Transverse colon (tissue), 4 donors: ENCODE measurements around the gene TBK1. TPM values are rescaled to one million over a fixed set of nuclear protein-coding genes. Genes with fewer than 3 reads are reported as not detected.

Experiments
- DNase-seq: peaks from one replicate; pipeline ENCODE4 v3.0.0-alpha.2; 2019
- H3K27ac ChIP-seq, 4 donors: fragments of 200-600 bp; sonication (generic); 2 replicates each; pipeline ENCODE4 v1.5.1; 2016 to 2018; ENCODE audit warnings: inconsistent platforms in 4 of 4
- H3K27me3 ChIP-seq: fragments of 200-600 bp; sonication (generic); 2 replicates; pipeline ENCODE4 v1.5.1; 2017; ENCODE audit warnings: inconsistent platforms
- H3K36me3 ChIP-seq, 4 donors: fragments of 200-600 bp; sonication (generic); 2 replicates each; pipeline ENCODE4 v1.5.1; 2017 to 2019; ENCODE audit warnings: inconsistent platforms in 4 of 4
- H3K4me1 ChIP-seq, 4 donors: fragments of 200-600 bp; sonication (generic); 2 replicates each; pipeline ENCODE4 v1.5.1; 2017 to 2020; ENCODE audit warnings: inconsistent platforms in 4 of 4
- H3K4me3 ChIP-seq, 4 donors: fragments of 200-600 bp; sonication (generic); 1 replicate in 1 of 4; 2 replicates in 3 of 4; pipeline versions ENCODE4 v1.5.1 to v1.6.1; 2017 to 2019; ENCODE audit warnings: inconsistent platforms in 4 of 4
- H3K9me3 ChIP-seq, 2 donors: fragments of 200-600 bp; sonication (generic); 2 replicates each; pipeline ENCODE4 v1.5.1; 2017 to 2019; ENCODE audit warnings: inconsistent platforms in 2 of 2
- EP300 ChIP-seq: sonication (generic); formaldehyde crosslinking; IDR thresholded peaks from one replicate; pipeline ENCODE4 v1.6.1; 2017; ENCODE audit warnings: antibody characterized with exemption, low read depth
- POLR2A ChIP-seq: fragments of 450-650 bp; IDR thresholded peaks from one replicate; pipeline ENCODE4 v1.6.1; 2016; ENCODE audit warnings: antibody characterized with exemption, mild to moderate bottlenecking, moderate library complexity
- POLR2AphosphoS5 ChIP-seq, 3 donors: sonication (generic); formaldehyde crosslinking; IDR thresholded peaks; one replicate each; pipeline ENCODE4 v1.6.1; 2016; ENCODE audit warnings: antibody characterized with exemption in 3 of 3
- WGBS, 2 donors: methylation state at CpG; one replicate each; pipeline ENCODE4 v1.1.5; 2018; ENCODE audit warnings: low coverage in 1 of 2; 5-methylcytosine and 5-hydroxymethylcytosine counted together
- in situ Hi-C, 4 donors: fragments of 200-750 bp; cut with MboI; loops; one replicate each; pipeline versions ENCODE4 v1.15.0 to v1.15.1; 2017; ENCODE audit warnings: low sequenced_read_pairs in 3 of 4, low pct_ligation_motif_present in 1 of 4, low pct_unique_long_range_greater_than_20kb in 1 of 4
- intact Hi-C: fragments of 100-400 bp; cut with DNase I; formaldehyde crosslinking; loops from one replicate; pipeline ENCODE4 v1.15.1; 2023; ENCODE audit warnings: low total_unique reads
- total RNA-seq, 4 donors: library from RNA; depleted of rRNA; stranded (reverse); fragments of >200 nt; gene quantifications; one replicate each; pipeline ENCODE4 v1.1.0, GENCODE V29; 2016
- TF ChIP-seq, protein P1 (sequence below), 5 experiments: fragments of 200-600 bp in 3 of 5; fragments of 450-650 bp in 2 of 5; sonication (generic) in 3 of 5; IDR thresholded peaks; 1 replicate in 2 of 5; 2 replicates in 3 of 5; pipeline ENCODE4 v1.5.1; 2016 to 2017; ENCODE audit warnings: antibody characterized with exemption in 5 of 5, inconsistent platforms in 3 of 5, mild to moderate bottlenecking in 2 of 5, moderate library complexity in 1 of 5

The TBK1 gene
- total RNA-seq, 4 donors from 2014 or later, result 6.4 to 25.9 (median 17.1) TPM

DNA sequence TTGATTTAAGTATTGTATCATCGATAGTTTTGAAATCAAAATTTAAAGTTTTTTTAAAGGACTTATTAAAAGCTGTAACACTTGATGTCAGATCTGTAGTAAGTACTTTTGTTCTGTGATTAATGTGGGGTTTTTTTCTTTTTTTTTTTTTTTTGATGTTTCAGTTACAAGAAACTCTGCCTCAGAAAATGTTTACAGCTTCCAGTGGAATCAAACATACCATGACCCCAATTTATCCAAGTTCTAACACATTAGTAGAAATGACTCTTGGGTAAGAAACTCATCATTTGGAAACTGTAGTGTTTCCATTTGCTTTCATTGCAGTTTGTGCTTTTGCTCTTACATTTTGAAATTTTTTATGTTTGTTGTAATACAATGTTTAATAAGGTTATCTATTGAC is 45.6 kb downstream of the TBK1 start:
- Histone ChIP-seq H3K27me3 (no peaks in the 10 kb centered on the region), H3K36me3 (peaks cover 0 to 69% (median 30%) of the 10 kb centered on the region in 4 donors), H3K4me1 (no peaks in the 10 kb centered on the region), H3K4me3 (no peak overlapping the region), H3K9me3 (no peaks in the 10 kb centered on the region), H3K27ac (no peak overlapping the region)
- 78 to 80% methylated on average over 1 of the region's 1 CpG for WGBS, 2 donors
- in situ Hi-C loops (no loop called here), intact Hi-C loops (no loop called here)
- DNase-seq, result no peak
- TF ChIP-seq POLR2AphosphoS5 (IDR thresholded peaks at IDR 0.05), result no peak
- TF ChIP-seq, protein P1, sequence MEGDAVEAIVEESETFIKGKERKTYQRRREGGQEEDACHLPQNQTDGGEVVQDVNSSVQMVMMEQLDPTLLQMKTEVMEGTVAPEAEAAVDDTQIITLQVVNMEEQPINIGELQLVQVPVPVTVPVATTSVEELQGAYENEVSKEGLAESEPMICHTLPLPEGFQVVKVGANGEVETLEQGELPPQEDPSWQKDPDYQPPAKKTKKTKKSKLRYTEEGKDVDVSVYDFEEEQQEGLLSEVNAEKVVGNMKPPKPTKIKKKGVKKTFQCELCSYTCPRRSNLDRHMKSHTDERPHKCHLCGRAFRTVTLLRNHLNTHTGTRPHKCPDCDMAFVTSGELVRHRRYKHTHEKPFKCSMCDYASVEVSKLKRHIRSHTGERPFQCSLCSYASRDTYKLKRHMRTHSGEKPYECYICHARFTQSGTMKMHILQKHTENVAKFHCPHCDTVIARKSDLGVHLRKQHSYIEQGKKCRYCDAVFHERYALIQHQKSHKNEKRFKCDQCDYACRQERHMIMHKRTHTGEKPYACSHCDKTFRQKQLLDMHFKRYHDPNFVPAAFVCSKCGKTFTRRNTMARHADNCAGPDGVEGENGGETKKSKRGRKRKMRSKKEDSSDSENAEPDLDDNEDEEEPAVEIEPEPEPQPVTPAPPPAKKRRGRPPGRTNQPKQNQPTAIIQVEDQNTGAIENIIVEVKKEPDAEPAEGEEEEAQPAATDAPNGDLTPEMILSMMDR (IDR thresholded peaks at IDR 0.05), result no peak
- TF ChIP-seq EP300, result no peak
- TF ChIP-seq POLR2A, result no peak

DNA sequence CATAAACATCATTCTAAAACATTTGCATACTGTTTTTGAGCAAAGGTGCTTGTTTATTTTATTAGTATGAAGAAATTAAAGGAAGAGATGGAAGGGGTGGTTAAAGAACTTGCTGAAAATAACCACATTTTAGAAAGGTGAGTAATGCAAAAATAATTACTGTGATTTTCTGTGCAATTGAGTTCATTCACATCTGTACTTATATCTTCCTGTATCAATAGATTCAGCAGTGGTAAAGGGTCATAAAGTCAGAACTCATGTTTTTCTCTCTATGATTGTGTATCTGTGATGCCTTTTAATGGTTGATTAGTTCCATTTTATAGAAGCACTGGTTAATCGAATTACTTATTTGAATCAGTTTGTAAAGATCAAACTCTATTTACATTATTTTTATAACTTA is 46.0 kb downstream of the TBK1 start:
- no peak overlapping the region for H3K4me3 ChIP-seq
- no peaks in the 10 kb centered on the region for H3K27me3 ChIP-seq
- no peak for DNase-seq
- 86 to 92% methylated on average over 1 of the region's 1 CpG for WGBS, 2 donors
- H3K36me3 ChIP-seq, result peaks cover 0 to 69% (median 28%) of the 10 kb centered on the region in 4 donors
- TF ChIP-seq POLR2A (no peak), POLR2AphosphoS5 (IDR thresholded peaks at IDR 0.05) (no peak), EP300 (no peak)
- TF ChIP-seq, protein P1 (IDR thresholded peaks at IDR 0.05), result no peak
- no peaks in the 10 kb centered on the region for H3K4me1 ChIP-seq
- in situ Hi-C loops, result no loop called here
- intact Hi-C loops, result no loop called here
- no peaks in the 10 kb centered on the region for H3K9me3 ChIP-seq
- H3K27ac ChIP-seq, result no peak overlapping the region

DNA sequence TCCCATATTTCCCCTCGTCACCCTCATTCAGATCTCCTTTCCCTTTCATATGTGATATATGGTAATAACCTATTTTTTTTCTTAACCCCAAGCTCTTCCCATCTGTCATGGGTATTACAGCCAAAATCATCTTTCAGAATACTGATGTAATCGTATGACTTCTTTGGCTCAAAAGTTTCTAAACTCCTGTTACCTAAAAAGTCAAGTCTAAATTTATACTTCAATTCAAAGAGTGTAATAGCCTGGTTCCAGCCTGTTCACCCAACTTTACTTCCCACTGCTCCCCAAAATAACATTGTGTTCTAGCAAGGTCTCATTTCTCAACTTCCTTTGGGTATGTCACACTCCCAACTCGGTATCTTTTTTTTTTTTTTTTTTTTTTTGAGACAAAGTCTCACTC is 48.5 kb downstream of the TBK1 start:
- no peaks in the 10 kb centered on the region for H3K4me1 ChIP-seq
- H3K36me3 ChIP-seq, result peaks cover 0 to 53% (median 21%) of the 10 kb centered on the region in 4 donors
- H3K9me3 ChIP-seq, result no peaks in the 10 kb centered on the region
- in situ Hi-C loops (no loop called here), intact Hi-C loops (no loop called here)
- no peak for DNase-seq
- WGBS, 2 donors, result 78 to 84% methylated on average over 3 of the region's 3 CpGs
- H3K27me3 ChIP-seq, result no peaks in the 10 kb centered on the region
- TF ChIP-seq EP300 (no peak), POLR2A (no peak), POLR2AphosphoS5 (IDR thresholded peaks at IDR 0.05) (no peak)
- TF ChIP-seq, protein P1 (IDR thresholded peaks at IDR 0.05), result no peak
- no peak overlapping the region for H3K4me3 ChIP-seq
- no peak overlapping the region for H3K27ac ChIP-seq

DNA sequence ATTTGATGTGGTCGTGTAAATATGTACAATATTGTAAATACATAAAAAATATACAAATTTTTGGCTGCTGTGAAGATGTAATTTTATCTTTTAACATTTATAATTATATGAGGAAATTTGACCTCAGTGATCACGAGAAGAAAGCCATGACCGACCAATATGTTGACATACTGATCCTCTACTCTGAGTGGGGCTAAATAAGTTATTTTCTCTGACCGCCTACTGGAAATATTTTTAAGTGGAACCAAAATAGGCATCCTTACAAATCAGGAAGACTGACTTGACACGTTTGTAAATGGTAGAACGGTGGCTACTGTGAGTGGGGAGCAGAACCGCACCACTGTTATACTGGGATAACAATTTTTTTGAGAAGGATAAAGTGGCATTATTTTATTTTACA is 49.6 kb downstream of the TBK1 start:
- no peak for DNase-seq
- intact Hi-C loops (no loop called here), in situ Hi-C loops (no loop called here)
- no peaks in the 10 kb centered on the region for H3K4me1 ChIP-seq
- 91 to 95% methylated on average over 7 of the region's 7 CpGs for WGBS, 2 donors
- H3K27ac ChIP-seq, result no peak overlapping the region
- no peak overlapping the region for H3K4me3 ChIP-seq
- H3K36me3 ChIP-seq, result peaks cover 0 to 42% (median 15%) of the 10 kb centered on the region in 4 donors
- H3K27me3 ChIP-seq, result no peaks in the 10 kb centered on the region
- H3K9me3 ChIP-seq, result no peaks in the 10 kb centered on the region
- TF ChIP-seq EP300 (no peak), POLR2AphosphoS5 (IDR thresholded peaks at IDR 0.05) (no peak), POLR2A (no peak)
- TF ChIP-seq, protein P1 (IDR thresholded peaks at IDR 0.05), result no peak
